ENCODE data around the gene KCNMA1. TPM values are rescaled to one million over a fixed set of nuclear protein-coding genes. Genes with fewer than 3 reads are reported as not detected.
A peak's percentile ranks its signal among the peaks of the same experiment; 100 is the strongest.

Gene KCNMA1
- total RNA-seq, 8 experiments from 2014 or later, result 4.3 to 81.4 (median 17.3) TPM

- H3K27ac ChIP-seq, result no peak overlapping the region
- H3K4me3 ChIP-seq, result no peak overlapping the region
- in situ Hi-C loops (cut with MboI; ENCODE audit: low pct_unique_long_range_greater_than_20kb in 2 of 9, low sequenced_read_pairs in 9 of 9, unreplicated experiment in 9 of 9), result no loop called here
- peaks cover 7 to 14% of the 10 kb centered on the region in 2 donors for H3K4me1 ChIP-seq (replicated peaks in 1 of 2)
- no peak for ATAC-seq (replicated peaks in 6 of 8)
- 67 to 100% (median 85%) methylated on average over 1 to 5 of the region's 5 CpGs; no CpG with 5 or more reads in 1 of the 10 experiments for WGBS, 10 experiments
Measured at GRCh38 chr10:76945166-76945565, 692.4 kb downstream of the KCNMA1 start.

DNA sequence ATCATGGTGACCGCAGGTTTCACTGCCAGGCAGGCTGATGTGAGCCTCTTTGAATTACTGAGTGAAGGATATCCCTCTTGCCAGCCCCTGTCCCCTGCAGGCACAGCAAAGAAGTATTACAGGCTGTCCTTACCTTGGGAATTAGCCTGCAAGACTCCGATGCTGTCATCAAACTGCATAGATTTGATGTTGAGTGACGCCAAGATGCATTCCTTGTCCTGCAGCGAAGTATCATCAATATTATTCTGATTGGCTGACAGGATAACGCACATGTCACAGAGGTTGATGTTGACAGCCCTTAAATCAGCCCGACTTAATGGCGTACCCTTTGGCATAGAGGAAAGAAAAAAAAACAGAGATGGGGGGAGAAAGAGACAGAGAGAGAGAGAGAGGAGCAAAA lies 693.0 kb downstream of the KCNMA1 start:
- H3K4me3 ChIP-seq, result no peak overlapping the region
- ATAC-seq (replicated peaks in 6 of 8), result peak in 2 of 8 experiments; percentile 29
- in situ Hi-C loops (cut with MboI; ENCODE audit: low pct_unique_long_range_greater_than_20kb in 2 of 9, low sequenced_read_pairs in 9 of 9, unreplicated experiment in 9 of 9), result no loop called here

GRCh38 chr10:76942628-76943416 lies 694.8 kb downstream of the KCNMA1 start:
- Histone ChIP-seq H3K4me3 (no peak overlapping the region), H3K4me1 (replicated peaks in 1 of 2) (peaks cover 10 to 23% of the 10 kb centered on the region in 2 donors), H3K27ac (no peak overlapping the region)
- WGBS, 10 experiments, result 17 to 92% (median 50%) methylated on average over 1 to 8 of the region's 8 CpGs; no CpG with 5 or more reads in 3 of the 10 experiments
- ATAC-seq (replicated peaks in 6 of 8), result peak in 2 of 8 experiments; percentile 52 to 68
- in situ Hi-C loops (cut with MboI; ENCODE audit: low pct_unique_long_range_greater_than_20kb in 2 of 9, low sequenced_read_pairs in 9 of 9, unreplicated experiment in 9 of 9), result no loop called here

More for the DNA sequence above, 693.0 kb downstream of the KCNMA1 start:
- WGBS, 10 experiments, result 82 to 100% (median 92%) methylated on average over 1 to 7 of the region's 7 CpGs
- Histone ChIP-seq H3K4me1 (replicated peaks in 1 of 2) (peaks cover 10 to 20% of the 10 kb centered on the region in 2 donors), H3K27ac (no peak overlapping the region)

- 17 to 100% (median 73%) methylated on average over 1 to 2 of the region's 2 CpGs; no CpG with 5 or more reads in 4 of the 10 experiments for WGBS, 10 experiments
- no peak overlapping the region for H3K4me3 ChIP-seq
- H3K4me1 ChIP-seq (replicated peaks in 1 of 2), result peaks cover 16 to 30% of the 10 kb centered on the region in 2 donors
- peak; percentile 40 to 84 (median 50) for ATAC-seq (replicated peaks in 6 of 8)
- H3K27ac ChIP-seq, result no peak overlapping the region
- in situ Hi-C loops (cut with MboI; ENCODE audit: low pct_unique_long_range_greater_than_20kb in 2 of 9, low sequenced_read_pairs in 9 of 9, unreplicated experiment in 9 of 9), result no loop called here
Measured at GRCh38 chr10:76939933-76940468, 697.6 kb downstream of the KCNMA1 start.

- in situ Hi-C loops (cut with MboI; ENCODE audit: low pct_unique_long_range_greater_than_20kb in 2 of 9, low sequenced_read_pairs in 9 of 9, unreplicated experiment in 9 of 9), result no loop called here
- 0 to 71% (median 29%) methylated on average over 1 to 2 of the region's 2 CpGs; no CpG with 5 or more reads in 3 of the 10 experiments for WGBS, 10 experiments
- no peak overlapping the region for H3K27ac ChIP-seq
- H3K4me3 ChIP-seq, result no peak overlapping the region
- H3K4me1 ChIP-seq (replicated peaks in 1 of 2), result peaks cover 12 to 20% of the 10 kb centered on the region in 2 donors
- ATAC-seq (replicated peaks in 6 of 8), result no peak
Measured at GRCh38 chr10:76937181-76937600, 700.4 kb downstream of the KCNMA1 start.

DNA sequence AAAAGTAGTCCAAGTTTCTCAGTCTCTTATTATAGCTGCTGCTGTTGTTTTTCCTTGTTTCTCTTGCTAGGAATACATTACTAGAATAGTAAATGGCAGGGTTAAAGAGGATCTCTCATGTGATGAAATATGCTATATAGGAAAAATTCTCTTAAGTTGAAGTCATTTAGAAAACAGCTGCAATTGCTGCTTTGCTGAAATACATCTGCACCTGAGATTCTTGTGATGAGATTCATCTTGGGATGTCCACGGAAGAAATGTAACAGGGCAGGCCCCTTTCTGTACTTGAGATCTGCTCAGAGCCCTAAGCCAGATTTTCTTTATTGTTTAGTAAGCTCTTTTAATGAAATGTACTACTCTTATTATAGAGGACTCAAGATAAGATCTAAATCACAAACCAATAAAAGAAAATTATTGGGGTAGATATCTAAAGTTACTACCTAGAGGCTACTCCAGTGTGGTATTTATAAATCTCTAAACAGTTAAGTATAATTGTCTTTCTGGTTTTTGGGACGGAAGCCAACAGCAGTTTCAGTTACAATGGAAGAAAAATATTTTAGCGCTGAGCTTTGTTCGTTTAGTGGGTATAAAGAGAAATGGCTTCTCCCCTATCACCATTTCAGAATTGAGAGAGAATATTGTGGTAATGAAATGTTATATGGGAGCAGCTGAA lies 701.5 kb downstream of the KCNMA1 start:
- H3K4me3 ChIP-seq, result no peak overlapping the region
- in situ Hi-C loops (cut with MboI; ENCODE audit: low pct_unique_long_range_greater_than_20kb in 2 of 9, low sequenced_read_pairs in 9 of 9, unreplicated experiment in 9 of 9), result no loop called here
- no peak overlapping the region for H3K27ac ChIP-seq
- H3K4me1 ChIP-seq (replicated peaks in 1 of 2), result peaks cover 12 to 20% of the 10 kb centered on the region in 2 donors
- ATAC-seq (replicated peaks in 6 of 8), result no peak
- 5 to 100% (median 86%) methylated on average over 1 to 4 of the region's 4 CpGs; no CpG with 5 or more reads in 1 of the 10 experiments for WGBS, 10 experiments

DNA sequence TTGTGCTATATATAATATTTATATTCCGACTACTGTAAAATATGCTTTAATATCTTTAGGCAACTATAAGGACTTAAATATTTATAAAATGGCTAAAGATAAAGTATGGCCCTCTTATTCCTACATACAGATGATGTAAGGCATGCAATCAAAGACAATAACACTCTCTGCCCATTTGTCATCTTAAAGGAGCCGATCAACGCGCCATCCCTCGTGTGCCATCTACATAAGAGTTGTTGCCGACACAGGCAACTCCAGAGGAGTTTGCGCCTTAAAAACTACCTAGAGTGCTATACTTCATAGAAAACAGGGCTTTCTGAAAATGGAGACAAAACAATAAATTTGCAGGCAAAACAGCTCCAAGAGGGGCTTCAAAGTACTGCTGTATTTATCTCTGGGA lies 709.0 kb downstream of the KCNMA1 start:
- Histone ChIP-seq H3K4me3 (no peak overlapping the region), H3K4me1 (replicated peaks in 1 of 2) (peaks cover 0 to 7% of the 10 kb centered on the region in 2 donors), H3K27ac (no peak overlapping the region)
- in situ Hi-C loops (cut with MboI; ENCODE audit: low pct_unique_long_range_greater_than_20kb in 2 of 9, low sequenced_read_pairs in 9 of 9, unreplicated experiment in 9 of 9), result no loop called here
- peak in 1 of 8 experiments; percentile 58 for ATAC-seq (replicated peaks in 6 of 8)
- 61 to 100% (median 90%) methylated on average over 1 to 7 of the region's 7 CpGs; no CpG with 5 or more reads in 2 of the 10 experiments for whole genome bisulfite sequencing, 10 experiments

DNA sequence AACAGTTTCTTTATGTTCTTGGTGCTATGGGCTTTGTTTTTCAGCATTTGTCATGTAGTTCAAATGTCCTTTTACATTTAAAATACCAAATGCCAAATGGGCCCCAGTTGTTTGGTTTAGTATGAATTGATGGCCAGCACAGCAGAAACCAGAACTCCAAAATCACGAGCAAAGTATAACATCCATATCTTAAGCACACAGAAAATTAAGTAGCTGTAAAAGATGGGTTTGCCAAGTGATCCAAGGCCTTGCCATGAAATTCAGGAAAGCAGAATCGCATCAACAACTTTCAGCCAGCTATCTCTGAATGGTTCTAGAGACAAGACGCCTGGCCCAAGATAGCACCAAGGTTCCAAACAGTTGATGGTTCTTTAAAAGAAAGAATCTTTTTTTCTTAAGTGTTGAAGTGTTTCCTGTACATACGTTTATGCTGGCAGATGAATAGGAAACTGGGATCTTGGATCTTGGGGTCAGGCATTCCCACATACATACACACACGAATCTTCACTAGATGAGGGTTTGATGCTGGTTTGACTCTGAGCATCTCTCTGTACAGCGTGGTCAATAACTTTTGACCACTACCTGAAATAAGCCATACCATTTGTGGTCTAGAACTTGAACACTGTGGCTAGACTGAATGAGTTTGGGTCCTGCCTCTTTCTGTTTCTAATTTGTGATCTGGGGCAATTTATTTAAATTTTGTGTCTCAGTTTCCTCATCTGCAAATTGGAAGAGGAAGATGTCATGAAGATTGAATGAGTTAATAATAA lies 711.8 kb downstream of the KCNMA1 start:
- no peak overlapping the region for H3K4me3 ChIP-seq
- ATAC-seq (replicated peaks in 6 of 8), result no peak
- 40 to 100% (median 71%) methylated on average over 1 to 5 of the region's 6 CpGs; no CpG with 5 or more reads in 1 of the 10 experiments for WGBS, 10 experiments
- H3K4me1 ChIP-seq (replicated peaks in 1 of 2), result peaks cover 7 to 22% of the 10 kb centered on the region in 2 donors
- in situ Hi-C loops (cut with MboI; ENCODE audit: low pct_unique_long_range_greater_than_20kb in 2 of 9, low sequenced_read_pairs in 9 of 9, unreplicated experiment in 9 of 9), result no loop called here
- no peak overlapping the region for H3K27ac ChIP-seq

GRCh38 chr10:76922666-76923065 lies 714.9 kb downstream of the KCNMA1 start:
- in situ Hi-C loops (cut with MboI; ENCODE audit: low pct_unique_long_range_greater_than_20kb in 2 of 9, low sequenced_read_pairs in 9 of 9, unreplicated experiment in 9 of 9), result no loop called here
- 0 to 100% (median 88%) methylated on average over 1 to 3 of the region's 3 CpGs for WGBS, 10 experiments

GRCh38 chr10:76921383-76922010 lies 716.1 kb downstream of the KCNMA1 start:
- H3K4me3 ChIP-seq, result no peak overlapping the region
- in situ Hi-C loops (cut with MboI; ENCODE audit: low pct_unique_long_range_greater_than_20kb in 2 of 9, low sequenced_read_pairs in 9 of 9, unreplicated experiment in 9 of 9), result no loop called here
- ATAC-seq (replicated peaks in 6 of 8), result peak in 1 of 8 experiments; percentile 69
- WGBS, 10 experiments, result 64 to 83% (median 78%) methylated on average over 1 to 2 of the region's 2 CpGs; no CpG with 5 or more reads in 1 of the 10 experiments
- peak overlapping the region; percentile 5 to 31 for H3K27ac ChIP-seq
- peaks cover 11 to 23% of the 10 kb centered on the region in 2 donors for H3K4me1 ChIP-seq (replicated peaks in 1 of 2)

More at GRCh38 chr10:76922666-76923065, 714.9 kb downstream of the KCNMA1 start:
- Histone ChIP-seq H3K27ac (no peak overlapping the region), H3K4me1 (replicated peaks in 1 of 2) (peaks cover 11 to 28% of the 10 kb centered on the region in 2 donors), H3K4me3 (no peak overlapping the region)
- peak in 1 of 8 experiments; percentile 44 for ATAC-seq (replicated peaks in 6 of 8)

- in situ Hi-C loops (cut with MboI; ENCODE audit: low pct_unique_long_range_greater_than_20kb in 2 of 9, low sequenced_read_pairs in 9 of 9, unreplicated experiment in 9 of 9), result no loop called here
- 80 to 100% (median 100%) methylated on average over 1 of the region's 2 CpGs; no CpG with 5 or more reads in 5 of the 10 experiments for WGBS, 10 experiments
- Histone ChIP-seq H3K4me1 (replicated peaks in 1 of 2) (peaks cover 11 to 23% of the 10 kb centered on the region in 2 donors), H3K4me3 (no peak overlapping the region), H3K27ac (no peak overlapping the region)
- ATAC-seq (replicated peaks in 6 of 8), result peak in 1 of 8 experiments; percentile 22
Measured at GRCh38 chr10:76920581-76920980, 717.0 kb downstream of the KCNMA1 start.

DNA sequence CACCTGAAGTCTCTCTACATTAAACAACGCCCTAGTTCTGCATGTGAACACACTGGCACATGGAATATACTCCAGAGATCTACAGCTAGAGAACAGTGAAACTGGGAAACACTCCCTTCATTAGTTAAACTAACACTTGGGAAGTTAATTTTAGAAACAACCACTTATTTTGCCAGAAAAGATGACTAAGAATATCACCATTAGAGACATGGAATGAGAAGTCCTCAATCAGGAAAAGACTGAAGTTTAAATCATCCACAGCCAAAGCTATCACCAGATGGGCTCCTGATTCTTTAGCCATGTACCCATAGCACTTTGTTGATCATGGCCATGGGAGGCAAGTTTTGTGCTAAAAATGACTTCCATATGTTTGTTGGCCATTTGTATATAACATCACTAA lies 719.5 kb downstream of the KCNMA1 start:
- Histone ChIP-seq H3K4me3 (no peak overlapping the region), H3K27ac (no peak overlapping the region), H3K4me1 (replicated peaks in 1 of 2) (peaks cover 13 to 23% of the 10 kb centered on the region in 2 donors)
- peak in 1 of 8 experiments; percentile 25 for ATAC-seq (replicated peaks in 6 of 8)
- 0 to 83% (median 60%) methylated on average over 1 of the region's 1 CpG; no CpG with 5 or more reads in 5 of the 10 experiments for WGBS, 10 experiments
- in situ Hi-C loops (cut with MboI; ENCODE audit: low pct_unique_long_range_greater_than_20kb in 2 of 9, low sequenced_read_pairs in 9 of 9, unreplicated experiment in 9 of 9), result no loop called here
